Prostate gland (tissue), 2 donors: ENCODE results near the gene TMEM41B. TPM values are rescaled to one million over a fixed set of nuclear protein-coding genes. Genes with fewer than 3 reads are reported as not detected.
"Not testable (repeated sequence)": the region's sequence is repeated elsewhere in the genome, so short reads cannot be mapped to it uniquely, and the experiment has no call there.

Source experiments
- DNase-seq: peaks from one replicate; pipeline ENCODE4 v3.0.0-alpha.2; 2019; ENCODE audit warnings: low spot score
- H3K27ac ChIP-seq, 2 donors: fragments of 200-600 bp; sonication (generic); 2 replicates each; pipeline ENCODE4 v1.5.1; 2017 to 2019
- H3K27me3 ChIP-seq: fragments of 200-600 bp; sonication (generic); replicated peaks from 2 replicates; pipeline ENCODE4 v1.5.1; 2019; ENCODE audit not compliant: insufficient read depth
- H3K36me3 ChIP-seq, 2 donors: fragments of 200-600 bp; sonication (generic); 1 replicate in 1 of 2; 2 replicates in 1 of 2; pipeline versions ENCODE4 v1.5.1 to v1.8.1; 2017 to 2019
- H3K4me1 ChIP-seq: fragments of 200-600 bp; sonication (generic); replicated peaks from 2 replicates; pipeline ENCODE4 v1.5.1; 2019
- H3K4me3 ChIP-seq, 2 donors: fragments of 200-600 bp; sonication (generic); 2 replicates each; pipeline ENCODE4 v1.5.1; 2017 to 2019
- H3K9me3 ChIP-seq: fragments of 200-600 bp; sonication (generic); 2 replicates; pipeline ENCODE4 v1.5.1; 2017
- CTCF ChIP-seq, 4 experiments: fragments of 200-600 bp in 2 of 4; fragments of 450-650 bp in 2 of 4; sonication (generic) in 2 of 4; IDR thresholded peaks; 1 replicate in 3 of 4; 2 replicates in 1 of 4; pipeline ENCODE4 v1.5.1; 2016 to 2019; ENCODE audit warnings: antibody characterized with exemption in 4 of 4, mild to moderate bottlenecking in 2 of 4, moderate library complexity in 2 of 4
- POLR2A ChIP-seq: fragments of 450-650 bp; IDR thresholded peaks from one replicate; pipeline ENCODE4 v1.6.1; 2016; ENCODE audit warnings: antibody characterized with exemption, mild to moderate bottlenecking
- POLR2AphosphoS5 ChIP-seq: sonication (generic); formaldehyde crosslinking; IDR thresholded peaks from one replicate; pipeline ENCODE4 v1.6.1; 2017; ENCODE audit warnings: antibody characterized with exemption
- WGBS: methylation state at CpG from one replicate; pipeline ENCODE4 v1.1.5; 2018; 5-methylcytosine and 5-hydroxymethylcytosine counted together
- intact Hi-C: fragments of 100-400 bp; cut with DNase I; formaldehyde crosslinking; loops from one replicate; pipeline ENCODE4 v1.14.2; 2022
- total RNA-seq, 2 donors: library from RNA; depleted of rRNA; stranded (reverse); fragments of >200 nt; gene quantifications; one replicate each; pipeline ENCODE4 v1.1.0, GENCODE V29; 2016

The TMEM41B gene
- 10 to 100 TPM; 29.9 to 54.6 TPM for total RNA-seq

GRCh38 chr11:9314291-9315077 lies at the start of gene TMEM41B:
TMEM41B (minus strand) TSS chr11:9314593; CDS start chr11:9314441, 152 bp downstream.
- WGBS, result 1% methylated on average over 44 of the region's 71 CpGs
- peaks cover 3% of the 10 kb centered on the region for H3K4me1 ChIP-seq
- H3K4me3 ChIP-seq, result peak within 1 kb of the TSS; percentile 87 to 99

GRCh38 chr11:9362393-9362863 lies 48.0 kb upstream of the TMEM41B start:
- intact Hi-C loops, result loop anchor here (5.0 kb wide), 1 partner anchor 45 kb away; no protein-coding TSS in a partner anchor
- no peaks in the 10 kb centered on the region for H3K9me3 ChIP-seq
- H3K4me1 ChIP-seq, result peaks cover 8% of the 10 kb centered on the region
- no peak for DNase-seq
- no peaks in the 10 kb centered on the region for H3K27me3 ChIP-seq
- H3K36me3 ChIP-seq, result no peaks in the 10 kb centered on the region
- H3K27ac ChIP-seq, result peak overlapping the region; percentile 96 to 98
- 51% methylated on average over 2 of the region's 2 CpGs for WGBS
- TF ChIP-seq POLR2A, result no peak
- TF ChIP-seq POLR2AphosphoS5, result no peak
- no peak for TF ChIP-seq CTCF (IDR thresholded peaks at IDR 0.05)
- no peak overlapping the region for H3K4me3 ChIP-seq

More at GRCh38 chr11:9314291-9315077, at the start of gene TMEM41B:
- peak; percentile 95 for DNase-seq
- Histone ChIP-seq H3K9me3 (no peaks in the 10 kb centered on the region), H3K27ac (peak within 1 kb of the TSS; percentile 88 to 89), H3K27me3 (no peaks in the 10 kb centered on the region), H3K36me3 (no peaks in the 10 kb centered on the region)
- peak in 2 of 4 experiments; percentile 18 to 31 for TF ChIP-seq CTCF (IDR thresholded peaks at IDR 0.05)
- TF ChIP-seq POLR2AphosphoS5, result peak; percentile 96
- TF ChIP-seq POLR2A, result peak; percentile 94
- intact Hi-C loops, result loop anchor here (5.0 to 10.0 kb wide), 3 partner anchors 48 to 150 kb away; partner anchors contain the start of genes IPO7 and ZNF143

GRCh38 chr11:9360862-9361622 lies 46.6 kb upstream of the TMEM41B start:
- not testable (repeated sequence) for H3K36me3 ChIP-seq, H3K4me1 ChIP-seq, H3K9me3 ChIP-seq, H3K27ac ChIP-seq, H3K27me3 ChIP-seq, H3K4me3 ChIP-seq, DNase-seq
- 95% methylated on average over 13 of the region's 13 CpGs for WGBS
- intact Hi-C loops, result loop anchor here (5.0 kb wide), 1 partner anchor 44 kb away; no protein-coding TSS in a partner anchor

GRCh38 chr11:9357041-9357440 lies 42.6 kb upstream of the TMEM41B start:
- Histone ChIP-seq H3K4me3 (no peak overlapping the region), H3K9me3 (no peaks in the 10 kb centered on the region), H3K27ac (no peak overlapping the region), H3K36me3 (no peaks in the 10 kb centered on the region), H3K4me1 (no peaks in the 10 kb centered on the region), H3K27me3 (no peaks in the 10 kb centered on the region)
- DNase-seq, result no peak
- WGBS, result 95% methylated on average over 4 of the region's 4 CpGs
- TF ChIP-seq POLR2AphosphoS5 (no peak), POLR2A (no peak), CTCF (IDR thresholded peaks at IDR 0.05) (no peak)
- intact Hi-C loops, result no loop called here

GRCh38 chr11:9351321-9351881 lies 37.0 kb upstream of the TMEM41B start:
- no peaks in the 10 kb centered on the region for H3K27me3 ChIP-seq

GRCh38 chr11:9347779-9348178 lies 33.4 kb upstream of the TMEM41B start:
- H3K27ac ChIP-seq, H3K27me3 ChIP-seq, DNase-seq, H3K9me3 ChIP-seq, H3K4me1 ChIP-seq, H3K4me3 ChIP-seq, intact Hi-C loops, H3K36me3 ChIP-seq: not testable (repeated sequence)
- 42% methylated on average over 4 of the region's 4 CpGs for WGBS

More at GRCh38 chr11:9351321-9351881, 37.0 kb upstream of the TMEM41B start:
- Histone ChIP-seq H3K27ac (no peak overlapping the region), H3K36me3 (no peaks in the 10 kb centered on the region), H3K4me3 (no peak overlapping the region), H3K9me3 (no peaks in the 10 kb centered on the region), H3K4me1 (no peaks in the 10 kb centered on the region)
- WGBS, result 64% methylated on average over 6 of the region's 6 CpGs
- TF ChIP-seq POLR2AphosphoS5 (no peak), CTCF (IDR thresholded peaks at IDR 0.05) (no peak), POLR2A (no peak)
- intact Hi-C loops, result no loop called here
- no peak for DNase-seq
